Embryonic facial prominence (tissue), 1 donor: Measurements from ENCODE around the gene INPP5B.
"Not testable (repeated sequence)": the region's sequence is repeated elsewhere in the genome, so short reads cannot be mapped to it uniquely, and the experiment has no call there.

Experiments
- DNase-seq: peaks from one replicate; pipeline ENCODE4 v3.0.0-alpha.2; 2016; ENCODE audit errors: extremely low spot score

Gene INPP5B

GRCh38 chr1:37914719-37915475, 32.0 kb downstream of the INPP5B start:
- no peak for DNase-seq

- DNase-seq = not testable (repeated sequence)
Observed at GRCh38 chr1:37911478-37911877, 35.4 kb downstream of the INPP5B start.

GRCh38 chr1:37910886-37911285, 36.0 kb downstream of the INPP5B start:
- not testable (repeated sequence) for DNase-seq

- not testable (repeated sequence) for DNase-seq
Observed at GRCh38 chr1:37908531-37908930, 38.3 kb downstream of the INPP5B start.

- not testable (repeated sequence) for DNase-seq
Observed at GRCh38 chr1:37907416-37908125, 39.3 kb downstream of the INPP5B start.

GRCh38 chr1:37906591-37906990, 40.3 kb downstream of the INPP5B start:
- DNase-seq = not testable (repeated sequence)

GRCh38 chr1:37905727-37906126, 41.1 kb downstream of the INPP5B start:
- no peak for DNase-seq

- not testable (repeated sequence) for DNase-seq
Observed at GRCh38 chr1:37903921-37904320, 42.9 kb downstream of the INPP5B start.

GRCh38 chr1:37902983-37903382, 43.9 kb downstream of the INPP5B start:
- no peak for DNase-seq

GRCh38 chr1:37901893-37902225, 45.0 kb downstream of the INPP5B start:
- DNase-seq = no peak

GRCh38 chr1:37901191-37901892, 45.5 kb downstream of the INPP5B start:
- DNase-seq = no peak

- DNase-seq = not testable (repeated sequence)
Observed at GRCh38 chr1:37897563-37897962, 49.3 kb downstream of the INPP5B start.

- DNase-seq = no peak
Observed at GRCh38 chr1:37893673-37894072, 53.2 kb downstream of the INPP5B start.

- DNase-seq = no peak
Observed at GRCh38 chr1:37892151-37893047, 54.5 kb downstream of the INPP5B start.

GRCh38 chr1:37890378-37891014, 56.4 kb downstream of the INPP5B start:
- DNase-seq = no peak

GRCh38 chr1:37888022-37888700, 58.7 kb downstream of the INPP5B start:
- DNase-seq = no peak

- no peak for DNase-seq
Observed at GRCh38 chr1:37884145-37884544, 62.7 kb downstream of the INPP5B start.

- no peak for DNase-seq
Observed at GRCh38 chr1:37883671-37884070, 63.2 kb downstream of the INPP5B start.

GRCh38 chr1:37879865-37880264, 67.0 kb downstream of the INPP5B start:
- no peak for DNase-seq

GRCh38 chr1:37878071-37878470, 68.8 kb downstream of the INPP5B start:
- DNase-seq = no peak

- no peak for DNase-seq
Observed at GRCh38 chr1:37875833-37876232, 71.0 kb downstream of the INPP5B start.
